ENCODE results near the gene RBM42. TPM values are rescaled to one million over a fixed set of nuclear protein-coding genes. Genes with fewer than 3 reads are reported as not detected.

Gene RBM42
- total and polyA plus RNA-seq, 9 of the 15 experiments (the other 6 are each of a cell fraction or from before 2014, with no cell fraction given) = 5.7 to 149 (median 32.4) TPM

DNA sequence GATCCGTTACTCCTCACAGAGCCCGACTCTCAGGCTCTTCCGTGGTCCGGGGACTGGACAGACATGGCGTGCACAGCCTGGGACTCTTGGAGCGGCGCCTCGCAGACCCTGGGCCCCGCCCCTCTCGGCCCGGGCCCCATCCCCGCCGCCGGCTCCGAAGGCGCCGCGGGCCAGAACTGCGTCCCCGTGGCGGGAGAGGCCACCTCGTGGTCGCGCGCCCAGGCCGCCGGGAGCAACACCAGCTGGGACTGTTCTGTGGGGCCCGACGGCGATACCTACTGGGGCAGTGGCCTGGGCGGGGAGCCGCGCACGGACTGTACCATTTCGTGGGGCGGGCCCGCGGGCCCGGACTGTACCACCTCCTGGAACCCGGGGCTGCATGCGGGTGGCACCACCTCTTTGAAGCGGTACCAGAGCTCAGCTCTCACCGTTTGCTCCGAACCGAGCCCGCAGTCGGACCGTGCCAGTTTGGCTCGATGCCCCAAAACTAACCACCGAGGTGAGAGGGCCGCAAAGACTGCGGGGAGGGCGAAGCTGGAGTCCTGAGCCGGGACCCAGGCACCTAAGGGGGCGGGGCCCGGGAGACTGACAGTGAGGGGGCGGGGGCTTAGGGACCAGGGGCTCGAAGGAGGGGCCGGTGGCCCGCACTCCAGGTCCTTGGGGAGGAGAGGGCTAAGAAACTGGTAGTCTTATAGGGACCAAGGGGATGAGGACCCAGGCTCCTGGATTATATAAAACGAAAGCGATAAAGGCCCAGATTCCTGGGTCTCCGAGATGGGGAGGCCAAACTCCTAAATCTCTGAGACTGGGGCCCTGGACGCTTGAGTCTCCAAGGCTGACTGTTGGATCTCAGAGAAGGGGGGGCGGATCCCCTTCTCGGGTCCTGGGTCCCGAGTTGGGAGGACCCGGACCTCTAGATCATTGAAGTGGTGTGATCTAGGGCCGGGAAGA is 14.7 kb downstream of the RBM42 start (continued):
- no peak for TF ChIP-seq FOXJ2 (tag; IDR thresholded peaks at IDR 0.05)
- peak; percentile 81 for TF ChIP-seq CCNT2 (IDR thresholded peaks at IDR 0.05; ENCODE audit: borderline replicate concordance, extremely low read depth, insufficient read length, low read depth, low read length)
- peak; percentile 25 for TF ChIP-seq TCF3 (CRISPR knock-in tag; IDR thresholded peaks at IDR 0.05)
- TF ChIP-seq, protein P1, sequence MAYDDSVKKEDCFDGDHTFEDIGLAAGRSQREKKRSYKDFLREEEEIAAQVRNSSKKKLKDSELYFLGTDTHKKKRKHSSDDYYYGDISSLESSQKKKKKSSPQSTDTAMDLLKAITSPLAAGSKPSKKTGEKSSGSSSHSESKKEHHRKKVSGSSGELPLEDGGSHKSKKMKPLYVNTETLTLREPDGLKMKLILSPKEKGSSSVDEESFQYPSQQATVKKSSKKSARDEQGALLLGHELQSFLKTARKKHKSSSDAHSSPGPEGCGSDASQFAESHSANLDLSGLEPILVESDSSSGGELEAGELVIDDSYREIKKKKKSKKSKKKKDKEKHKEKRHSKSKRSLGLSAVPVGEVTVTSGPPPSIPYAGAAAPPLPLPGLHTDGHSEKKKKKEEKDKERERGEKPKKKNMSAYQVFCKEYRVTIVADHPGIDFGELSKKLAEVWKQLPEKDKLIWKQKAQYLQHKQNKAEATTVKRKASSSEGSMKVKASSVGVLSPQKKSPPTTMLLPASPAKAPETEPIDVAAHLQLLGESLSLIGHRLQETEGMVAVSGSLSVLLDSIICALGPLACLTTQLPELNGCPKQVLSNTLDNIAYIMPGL (CRISPR knock-in tag; IDR thresholded peaks at IDR 0.05) = 0 out of 2 replicates have a peak, but pooled peaks have one; percentile 79
- TF ChIP-seq, protein P2, sequence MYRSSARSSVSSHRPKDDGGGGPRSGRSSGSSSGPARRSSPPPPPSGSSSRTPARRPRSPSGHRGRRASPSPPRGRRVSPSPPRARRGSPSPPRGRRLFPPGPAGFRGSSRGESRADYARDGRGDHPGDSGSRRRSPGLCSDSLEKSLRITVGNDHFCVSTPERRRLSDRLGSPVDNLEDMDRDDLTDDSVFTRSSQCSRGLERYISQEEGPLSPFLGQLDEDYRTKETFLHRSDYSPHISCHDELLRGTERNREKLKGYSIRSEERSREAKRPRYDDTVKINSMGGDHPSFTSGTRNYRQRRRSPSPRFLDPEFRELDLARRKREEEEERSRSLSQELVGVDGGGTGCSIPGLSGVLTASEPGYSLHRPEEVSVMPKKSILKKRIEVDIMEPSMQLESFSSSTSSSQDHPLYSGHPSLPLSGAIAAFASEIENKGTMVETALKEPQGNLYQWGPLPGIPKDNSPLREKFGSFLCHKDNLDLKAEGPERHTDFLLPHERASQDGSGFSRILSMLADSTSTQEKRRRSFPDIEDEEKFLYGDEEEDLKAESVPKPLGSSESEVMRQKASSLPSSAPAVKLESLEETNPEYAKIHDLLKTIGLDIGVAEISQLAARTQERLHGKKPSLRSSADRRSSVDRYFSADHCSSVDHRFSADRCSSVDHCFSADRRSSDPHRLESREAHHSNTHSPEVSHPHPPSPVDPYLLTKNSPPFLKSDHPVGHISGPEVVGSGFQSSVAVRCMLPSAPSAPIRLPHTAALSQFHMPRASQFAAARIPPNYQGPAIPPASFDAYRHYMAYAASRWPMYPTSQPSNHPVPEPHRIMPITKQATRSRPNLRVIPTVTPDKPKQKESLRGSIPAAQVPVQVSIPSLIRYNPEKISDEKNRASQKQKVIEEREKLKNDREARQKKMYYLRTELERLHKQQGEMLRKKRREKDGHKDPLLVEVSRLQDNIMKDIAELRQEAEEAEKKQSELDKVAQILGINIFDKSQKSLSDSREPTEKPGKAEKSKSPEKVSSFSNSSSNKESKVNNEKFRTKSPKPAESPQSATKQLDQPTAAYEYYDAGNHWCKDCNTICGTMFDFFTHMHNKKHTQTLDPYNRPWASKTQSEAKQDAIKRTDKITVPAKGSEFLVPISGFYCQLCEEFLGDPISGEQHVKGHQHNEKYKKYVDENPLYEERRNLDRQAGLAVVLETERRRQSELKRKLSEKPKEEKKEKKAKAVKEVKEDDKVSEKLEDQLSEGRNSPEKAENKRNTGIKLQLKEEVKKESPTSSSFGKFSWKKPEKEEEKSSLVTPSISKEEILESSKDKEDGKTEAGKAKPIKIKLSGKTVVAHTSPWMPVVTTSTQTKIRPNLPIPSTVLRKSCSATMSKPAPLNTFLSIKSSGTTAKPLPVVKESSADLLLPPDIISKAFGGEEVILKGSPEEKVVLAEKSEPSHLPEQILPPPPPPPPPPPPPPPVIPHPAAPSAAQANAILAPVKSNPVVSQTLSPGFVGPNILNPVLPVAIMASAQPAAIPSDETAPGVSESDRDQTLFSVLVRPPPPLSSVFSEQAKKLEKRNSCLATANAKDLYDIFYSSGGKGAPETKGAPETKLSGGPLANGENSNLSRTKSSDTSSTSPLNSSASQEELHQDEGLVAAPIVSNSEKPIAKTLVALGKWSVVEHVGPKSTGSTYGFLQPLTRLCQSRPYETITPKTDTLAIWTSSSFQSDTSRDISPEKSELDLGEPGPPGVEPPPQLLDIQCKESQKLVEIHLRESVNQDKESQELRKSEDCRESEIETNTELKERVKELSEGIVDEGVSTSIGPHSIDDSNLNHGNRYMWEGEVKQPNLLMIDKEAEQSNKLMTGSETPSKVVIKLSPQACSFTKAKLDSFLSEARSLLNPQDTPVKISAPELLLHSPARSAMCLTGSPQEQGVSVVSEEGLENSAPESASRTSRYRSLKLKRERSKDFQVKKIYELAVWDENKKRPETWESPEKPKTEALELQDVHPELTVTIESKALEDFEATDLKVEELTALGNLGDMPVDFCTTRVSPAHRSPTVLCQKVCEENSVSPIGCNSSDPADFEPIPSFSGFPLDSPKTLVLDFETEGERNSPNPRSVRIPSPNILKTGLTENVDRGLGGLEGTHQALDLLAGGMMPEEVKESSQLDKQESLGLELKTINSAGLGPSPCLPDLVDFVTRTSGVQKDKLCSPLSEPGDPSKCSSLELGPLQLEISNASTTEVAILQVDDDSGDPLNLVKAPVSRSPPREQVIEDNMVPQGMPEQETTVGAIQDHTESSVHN (IDR thresholded peaks at IDR 0.05; ENCODE audit: borderline replicate concordance in 1 of 2, low read depth in 1 of 2) = no peak
- no peak for TF ChIP-seq CBFB (CRISPR knock-in tag; IDR thresholded peaks at IDR 0.05)
- TF ChIP-seq, protein P3, sequence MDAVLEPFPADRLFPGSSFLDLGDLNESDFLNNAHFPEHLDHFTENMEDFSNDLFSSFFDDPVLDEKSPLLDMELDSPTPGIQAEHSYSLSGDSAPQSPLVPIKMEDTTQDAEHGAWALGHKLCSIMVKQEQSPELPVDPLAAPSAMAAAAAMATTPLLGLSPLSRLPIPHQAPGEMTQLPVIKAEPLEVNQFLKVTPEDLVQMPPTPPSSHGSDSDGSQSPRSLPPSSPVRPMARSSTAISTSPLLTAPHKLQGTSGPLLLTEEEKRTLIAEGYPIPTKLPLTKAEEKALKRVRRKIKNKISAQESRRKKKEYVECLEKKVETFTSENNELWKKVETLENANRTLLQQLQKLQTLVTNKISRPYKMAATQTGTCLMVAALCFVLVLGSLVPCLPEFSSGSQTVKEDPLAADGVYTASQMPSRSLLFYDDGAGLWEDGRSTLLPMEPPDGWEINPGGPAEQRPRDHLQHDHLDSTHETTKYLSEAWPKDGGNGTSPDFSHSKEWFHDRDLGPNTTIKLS (IDR thresholded peaks at IDR 0.05; ENCODE audit: borderline replicate concordance, low read depth) = peak; percentile 42; the same call in 1 of the 2 replicates
- TF ChIP-seq, protein P4, sequence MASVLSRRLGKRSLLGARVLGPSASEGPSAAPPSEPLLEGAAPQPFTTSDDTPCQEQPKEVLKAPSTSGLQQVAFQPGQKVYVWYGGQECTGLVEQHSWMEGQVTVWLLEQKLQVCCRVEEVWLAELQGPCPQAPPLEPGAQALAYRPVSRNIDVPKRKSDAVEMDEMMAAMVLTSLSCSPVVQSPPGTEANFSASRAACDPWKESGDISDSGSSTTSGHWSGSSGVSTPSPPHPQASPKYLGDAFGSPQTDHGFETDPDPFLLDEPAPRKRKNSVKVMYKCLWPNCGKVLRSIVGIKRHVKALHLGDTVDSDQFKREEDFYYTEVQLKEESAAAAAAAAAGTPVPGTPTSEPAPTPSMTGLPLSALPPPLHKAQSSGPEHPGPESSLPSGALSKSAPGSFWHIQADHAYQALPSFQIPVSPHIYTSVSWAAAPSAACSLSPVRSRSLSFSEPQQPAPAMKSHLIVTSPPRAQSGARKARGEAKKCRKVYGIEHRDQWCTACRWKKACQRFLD (CRISPR knock-in tag; IDR thresholded peaks at IDR 0.05) = peak; percentile 82; the same call in 1 of the 2 replicates
- peak; percentile 98 for TF ChIP-seq RBFOX2 (IDR thresholded peaks at IDR 0.05; ENCODE audit: low read depth, low read length)
- TF ChIP-seq ZKSCAN8 (CRISPR knock-in tag; IDR thresholded peaks at IDR 0.05) = no peak
- TF ChIP-seq NR3C1 (CRISPR knock-in tag; IDR thresholded peaks at IDR 0.05) = peak; percentile 98
- TF ChIP-seq RFX1 (IDR thresholded peaks at IDR 0.05) = no peak

Measured in K562 (cell line).